HEK293 (cell line): ENCODE measurements around the gene LMCD1.

Source experiments
- CTCF ChIA-PET: fragments of 350-600 bp; formaldehyde crosslinking; extraction: SDS; loops from one replicate; lab custom pipeline; 2021; ENCODE audit warnings: antibody characterized with exemption; lab: Yijun Ruan, JAX
- POLR2A ChIA-PET: fragments of 300-600 bp; formaldehyde crosslinking; extraction: SDS; loops from one replicate; lab custom pipeline; 2020; ENCODE audit warnings: antibody characterized with exemption, inconsistent platforms; lab: Yijun Ruan, JAX
- H3K27ac ChIP-seq: fragments of 200-500 bp; sonication (Bioruptor generic); 2 replicates; pipeline ENCODE4 v1.5.1; 2014; ENCODE audit warnings: low read depth, low read length, control low read depth, inconsistent platforms; ENCODE audit errors: extremely low read depth
- H3K36me3 ChIP-seq, 2 experiments: fragments of 200-500 bp in 1 of 2; sonication (Bioruptor generic) in 1 of 2; 1 replicate in 1 of 2; 2 replicates in 1 of 2; pipeline ENCODE4 v1.5.1; 2014 to 2017; ENCODE audit warnings: inconsistent platforms in 2 of 2, low read length in 2 of 2; ENCODE audit not compliant: control insufficient read depth in 2 of 2, insufficient read depth in 1 of 2
- H3K4me1 ChIP-seq: fragments of 200-500 bp; sonication (Bioruptor generic); 2 replicates; pipeline ENCODE4 v1.5.1; 2014; ENCODE audit warnings: mild to moderate bottlenecking, low read length, inconsistent platforms; ENCODE audit not compliant: control insufficient read depth, insufficient read depth
- H3K4me3 ChIP-seq: 2 replicates; pipeline ENCODE4 v1.5.1; 2011; ENCODE audit warnings: low read depth, mild to moderate bottlenecking, control low read depth, low read length, moderate library complexity
- H3K9me3 ChIP-seq: fragments of 200-500 bp; sonication (Bioruptor generic); 2 replicates; pipeline ENCODE4 v1.5.1; 2014; ENCODE audit warnings: low read depth, low read length, inconsistent platforms; ENCODE audit not compliant: control insufficient read depth, insufficient read depth
- ATF2 ChIP-seq: fragments of 450-650 bp; formaldehyde crosslinking; IDR thresholded peaks from 2 replicates; pipeline ENCODE4 v1.5.1; 2016; ENCODE audit warnings: missing biosample characterization, missing genetic modification characterization, low read depth
- GLI2 ChIP-seq: fragments of 450-650 bp; formaldehyde crosslinking; IDR thresholded peaks from 2 replicates; pipeline ENCODE4; 2017; ENCODE audit warnings: missing biosample characterization, missing genetic modification characterization, low read depth, borderline replicate concordance
- KLF7 ChIP-seq: fragments of 450-650 bp; formaldehyde crosslinking; IDR thresholded peaks from 2 replicates; pipeline ENCODE4 v1.5.1; 2016; ENCODE audit warnings: missing biosample characterization, missing genetic modification characterization, borderline replicate concordance
- OVOL3 ChIP-seq: fragments of 450-650 bp; formaldehyde crosslinking; IDR thresholded peaks from 2 replicates; pipeline ENCODE4 v1.5.1; 2016; ENCODE audit warnings: missing biosample characterization, missing genetic modification characterization
- SP7 ChIP-seq: fragments of 450-650 bp; formaldehyde crosslinking; IDR thresholded peaks from 2 replicates; pipeline ENCODE4 v1.5.1; 2016; ENCODE audit warnings: missing biosample characterization, missing genetic modification characterization
- TRIM28 ChIP-seq: IDR thresholded peaks from 2 replicates; pipeline ENCODE4 v1.6.1; 2011; ENCODE audit warnings: low read length, control low read depth, borderline replicate concordance
- YY1 ChIP-seq: fragments of 450-650 bp; formaldehyde crosslinking; IDR thresholded peaks from 2 replicates; pipeline ENCODE4 v1.5.1; 2018; ENCODE audit warnings: missing biosample characterization, missing genetic modification characterization
- ZFP69B ChIP-seq: fragments of 450-650 bp; formaldehyde crosslinking; IDR thresholded peaks from 2 replicates; pipeline ENCODE4 v1.5.1; 2016; ENCODE audit warnings: missing biosample characterization, missing genetic modification characterization
- ZNF214 ChIP-seq: fragments of 450-650 bp; formaldehyde crosslinking; IDR thresholded peaks from 2 replicates; pipeline ENCODE4 v1.5.1; 2017; ENCODE audit warnings: missing biosample characterization, mild to moderate bottlenecking, missing genetic modification characterization, borderline replicate concordance
- ZNF223 ChIP-seq: fragments of 450-650 bp; formaldehyde crosslinking; IDR thresholded peaks from 2 replicates; pipeline ENCODE4 v1.5.1; 2016; ENCODE audit warnings: missing biosample characterization, missing genetic modification characterization
- ZNF23 ChIP-seq: fragments of 450-650 bp; formaldehyde crosslinking; IDR thresholded peaks from 2 replicates; pipeline ENCODE4 v1.5.1; 2016; ENCODE audit warnings: missing biosample characterization, missing genetic modification characterization, borderline replicate concordance
- ZNF239 ChIP-seq: fragments of 450-650 bp; formaldehyde crosslinking; IDR thresholded peaks from 2 replicates; pipeline ENCODE4 v1.5.1; 2016; ENCODE audit warnings: missing biosample characterization, missing genetic modification characterization
- ZNF302 ChIP-seq: fragments of 450-650 bp; formaldehyde crosslinking; IDR thresholded peaks from 2 replicates; pipeline ENCODE4 v1.5.1; 2016; ENCODE audit warnings: missing biosample characterization, missing genetic modification characterization, low read depth
- ZNF311 ChIP-seq: fragments of 450-650 bp; formaldehyde crosslinking; IDR thresholded peaks from 2 replicates; pipeline ENCODE4 v1.5.1; 2017; ENCODE audit warnings: missing biosample characterization, missing genetic modification characterization, borderline replicate concordance
- ZNF37A ChIP-seq: fragments of 450-650 bp; IDR thresholded peaks from 2 replicates; pipeline ENCODE4 v1.5.1; 2018; ENCODE audit warnings: missing biosample characterization, missing genetic modification characterization
- ZNF391 ChIP-seq: fragments of 450-650 bp; formaldehyde crosslinking; IDR thresholded peaks from 2 replicates; pipeline ENCODE4 v1.5.1; 2016; ENCODE audit warnings: low read depth, missing biosample characterization, missing genetic modification characterization, borderline replicate concordance
- ZNF510 ChIP-seq: fragments of 450-650 bp; formaldehyde crosslinking; IDR thresholded peaks from 2 replicates; pipeline ENCODE4 v1.5.1; 2018; ENCODE audit warnings: mild to moderate bottlenecking, missing genetic modification characterization, missing biosample characterization; ENCODE audit not compliant: insufficient replicate concordance
- ZNF558 ChIP-seq: fragments of 450-650 bp; formaldehyde crosslinking; IDR thresholded peaks from 2 replicates; pipeline ENCODE4 v1.5.1; 2016; ENCODE audit warnings: missing biosample characterization, missing genetic modification characterization
- ZNF585B ChIP-seq: fragments of 450-650 bp; formaldehyde crosslinking; IDR thresholded peaks from 2 replicates; pipeline ENCODE4 v1.5.1; 2016; ENCODE audit warnings: missing biosample characterization, missing genetic modification characterization
- ZNF785 ChIP-seq: fragments of 450-650 bp; formaldehyde crosslinking; IDR thresholded peaks from 2 replicates; pipeline ENCODE4 v1.5.1; 2016; ENCODE audit warnings: missing biosample characterization, missing genetic modification characterization
- ZNF792 ChIP-seq: fragments of 450-650 bp; formaldehyde crosslinking; IDR thresholded peaks from 2 replicates; pipeline ENCODE4 v1.5.1; 2016; ENCODE audit warnings: missing biosample characterization, missing genetic modification characterization
- ZNF830 ChIP-seq: fragments of 450-650 bp; IDR thresholded peaks from 2 replicates; pipeline ENCODE4 v1.5.0; 2018; ENCODE audit warnings: missing biosample characterization, missing genetic modification characterization, low read depth, mild to moderate bottlenecking, moderate library complexity

LMCD1 gene

DNA sequence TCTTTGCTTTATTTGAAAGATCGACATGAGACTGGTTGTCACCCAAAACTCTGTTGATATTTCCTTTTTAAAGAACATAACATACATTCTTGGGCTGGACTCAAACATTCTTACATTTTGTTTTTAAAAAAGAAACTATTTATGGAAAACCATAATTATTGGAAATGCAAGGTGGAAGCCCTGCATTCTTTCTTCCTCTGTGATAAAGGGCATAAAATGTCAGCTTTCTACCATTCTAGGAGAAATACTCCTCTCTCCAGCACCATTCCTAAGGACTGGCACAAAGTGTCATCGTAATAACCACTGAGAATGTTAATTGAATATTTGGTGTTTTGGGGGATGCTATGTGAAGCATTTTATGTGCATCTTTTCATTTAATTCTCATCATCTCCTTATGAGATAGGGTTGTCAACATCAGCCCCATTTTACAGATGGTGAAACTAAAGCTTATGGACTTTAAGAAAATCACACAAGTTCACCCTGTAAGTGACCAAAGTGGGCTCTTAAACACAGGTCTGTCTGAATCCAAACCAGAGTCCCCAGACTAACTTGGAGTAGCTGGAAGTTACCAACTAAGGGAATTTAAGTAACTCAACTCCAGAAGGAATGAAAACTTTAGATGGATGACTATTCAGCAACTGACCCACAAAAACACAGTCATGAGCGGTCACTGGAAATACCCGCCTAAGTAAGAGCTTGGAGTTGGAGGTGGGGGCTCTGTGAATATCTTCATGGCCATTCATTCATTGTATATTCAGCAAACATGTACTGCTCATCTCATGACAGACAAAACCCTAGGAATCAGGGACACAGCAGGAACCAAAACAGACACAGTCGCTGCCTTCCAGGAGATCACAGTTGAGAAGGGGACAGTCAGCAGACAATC, 45.9 kb upstream of the LMCD1 start (continued):
- TF ChIP-seq ZNF223 (tag by site-specific recombination) (no peak), ZNF391 (tag by site-specific recombination) (no peak)

- CTCF ChIA-PET, result interaction anchor here (0.6 to 1.6 kb wide), 5 partner anchors 11 to 172 kb away, joined by 3 to 6 read pairs (median 3); no protein-coding TSS in a partner anchor
- TF ChIP-seq GLI2 (tag by site-specific recombination) (no peak), ZNF239 (no peak), ZNF214 (tag by site-specific recombination) (no peak), ZNF510 (tag by site-specific recombination) (no peak), ZNF785 (no peak), OVOL3 (no peak), ZFP69B (tag by site-specific recombination) (no peak), TRIM28 (no peak), ZNF830 (tag by site-specific recombination) (no peak), ZNF585B (tag by site-specific recombination) (no peak), ZNF792 (tag by site-specific recombination) (no peak), YY1 (tag by site-specific recombination) (no peak)
- H3K4me3 ChIP-seq, result no peak overlapping the region
- POLR2A ChIA-PET, result interaction anchor here (1.2 kb wide), 1 partner anchor 45 kb away, joined by 4 read pairs; the partner anchor contains the start of gene LMCD1
- no peak overlapping the region for H3K27ac ChIP-seq
- no peaks in the 10 kb centered on the region for H3K4me1 ChIP-seq
- H3K9me3 ChIP-seq, result no peaks in the 10 kb centered on the region
- no peaks in the 10 kb centered on the region for H3K36me3 ChIP-seq
Observed at GRCh38 chr3:8456412-8456811, 45.2 kb upstream of the LMCD1 start.

- no peak overlapping the region for H3K4me3 ChIP-seq
- TF ChIP-seq ZNF558 (tag by site-specific recombination), result no peak
- no peak for TF ChIP-seq KLF7 (tag by site-specific recombination)
- TF ChIP-seq ZNF302 (tag by site-specific recombination), result no peak
- peak; percentile 59 for TF ChIP-seq ATF2 (tag by site-specific recombination)
- TF ChIP-seq, all 188 proteins: peak for 1
- H3K9me3 ChIP-seq, result no peaks in the 10 kb centered on the region
- no peaks in the 10 kb centered on the region for H3K36me3 ChIP-seq
- no peaks in the 10 kb centered on the region for H3K4me1 ChIP-seq
- CTCF ChIA-PET, result interaction anchor here (0.6 to 1.0 kb wide), 4 partner anchors 15 to 1485 kb away, joined by 3 to 6 read pairs (median 4); no protein-coding TSS in a partner anchor
- POLR2A ChIA-PET, result interaction anchor here (1.2 kb wide), 1 partner anchor 44 kb away, joined by 4 read pairs; the partner anchor contains the start of gene LMCD1
- H3K27ac ChIP-seq, result no peak overlapping the region
Observed at GRCh38 chr3:8457039-8457438, 44.6 kb upstream of the LMCD1 start.

- no peak overlapping the region for H3K27ac ChIP-seq
- POLR2A ChIA-PET, result no interaction called here
- CTCF ChIA-PET, result interaction anchor here (1.2 kb wide), 1 partner anchor 24 kb away, joined by 6 read pairs; no protein-coding TSS in a partner anchor
Observed at GRCh38 chr3:8458238-8458661, 43.4 kb upstream of the LMCD1 start.

More at GRCh38 chr3:8458238-8458661, 43.4 kb upstream of the LMCD1 start:
- no peaks in the 10 kb centered on the region for H3K4me1 ChIP-seq
- TF ChIP-seq ZNF311 (tag by site-specific recombination) (no peak), ZNF23 (tag by site-specific recombination) (no peak), SP7 (tag by site-specific recombination) (no peak), ZNF37A (tag by site-specific recombination) (no peak)
- H3K9me3 ChIP-seq, result no peaks in the 10 kb centered on the region
- H3K4me3 ChIP-seq, result no peak overlapping the region
- H3K36me3 ChIP-seq, result no peaks in the 10 kb centered on the region
